Measurements from ENCODE around the gene CEP295NL. TPM values are rescaled to one million over a fixed set of nuclear protein-coding genes. Genes with fewer than 3 reads are reported as not detected.

CEP295NL gene
- total and polyA plus RNA-seq, 2 of the 13 experiments (the other 11 are each of a cell fraction or from before 2014, with no cell fraction given), result not detected

DNA sequence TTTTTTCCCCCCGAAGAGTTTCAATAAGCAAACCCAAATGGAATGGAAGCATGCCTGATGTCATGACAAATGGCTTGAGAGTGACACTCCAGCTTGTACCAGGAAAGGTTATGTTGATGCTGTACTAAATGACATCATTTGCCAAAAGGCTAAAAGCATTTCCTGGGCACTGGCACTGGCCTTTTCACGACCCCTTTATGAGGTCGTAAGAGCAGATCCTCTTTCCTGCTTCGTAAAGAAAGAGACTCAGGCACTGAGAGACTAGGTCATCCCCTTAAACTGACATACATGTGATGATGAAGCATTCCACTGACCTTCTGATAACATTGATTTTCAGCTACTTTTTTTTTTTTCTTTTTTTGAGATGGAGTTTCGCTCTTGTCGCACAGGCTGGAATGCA, 30.5 kb downstream of the CEP295NL start:
- intact Hi-C loops (cut with micrococcal nuclease; ENCODE audit: unreplicated experiment) (no loop called here), in situ Hi-C loops (cut with HindIII; ENCODE audit: extremely low pct_ligation_motif_present, low pct_unique_long_range_greater_than_20kb) (no loop called here)
- Histone ChIP-seq H4K20me1 (ENCODE audit: insufficient read depth, low read length) (no peaks in the 10 kb centered on the region), H3K4me3 (replicated peaks in 1 of 3; ENCODE audit: insufficient read depth in 1 of 3, low read depth in 2 of 3, low read length in 3 of 3) (no peak overlapping the region), H3K4me2 (ENCODE audit: low read depth, low read length) (no peak overlapping the region), H2AFZ (ENCODE audit: low read length) (no peak overlapping the region), H3K36me3 (replicated peaks in 1 of 2; ENCODE audit: control insufficient read depth in 1 of 2, insufficient read depth in 2 of 2, low read length in 2 of 2) (peaks cover 5 to 23% of the 10 kb centered on the region in 2 experiments; a peak in 2 of 5 replicates), H3K4me1 (ENCODE audit: insufficient read depth, low read length) (no peaks in the 10 kb centered on the region), H3K9ac (ENCODE audit: insufficient read depth, low read depth, low read length) (no peak overlapping the region), H3K79me2 (ENCODE audit: insufficient read depth, low read length) (no peaks in the 10 kb centered on the region), H3K27ac (ENCODE audit: extremely low read length, insufficient read depth, low read length) (no peak overlapping the region), H3K27me3 (ENCODE audit: control insufficient read depth in 1 of 2, insufficient read depth in 2 of 2, low read length in 2 of 2) (no peaks in the 10 kb centered on the region), H3K9me3 (ENCODE audit: low read length) (no peaks in the 10 kb centered on the region)
- FAIRE-seq, result peak; percentile 4
- CTCF ChIA-PET (ENCODE audit: low intra/inter-chr PET ratio, low total read pairs), result no interaction called here
- no TSS peak for BruUV-seq (replicated peaks)
- POLR2A ChIA-PET, result no interaction called here
- 90% methylated on average over 6 of the region's 6 CpGs for whole genome bisulfite sequencing (ENCODE audit: low lambda C conversion rate)
- ATAC-seq, result no peak
- TF ChIP-seq RNF2 (conservative IDR thresholded peaks at IDR 0.05; ENCODE audit: low read depth), result no peak
- no peak for TF ChIP-seq ZNF629 (CRISPR knock-in tag; conservative IDR thresholded peaks at IDR 0.05)
- no peak for TF ChIP-seq FOXO1 (CRISPR knock-in tag; IDR thresholded peaks at IDR 0.05)
- no peak for TF ChIP-seq TRIM24 (CRISPR knock-in tag; IDR thresholded peaks at IDR 0.05)
- no peak for TF ChIP-seq RBM22 (optimal IDR thresholded peaks at IDR 0.05; ENCODE audit: low read length)
- TF ChIP-seq ZNF382 (CRISPR knock-in tag; IDR thresholded peaks at IDR 0.05; ENCODE audit: borderline replicate concordance), result no peak
- no peak for TF ChIP-seq CHD2 (IDR thresholded peaks at IDR 0.05; ENCODE audit: low read depth, low read length)
- TF ChIP-seq NFE2 (CRISPR knock-in tag; IDR thresholded peaks at IDR 0.05), result no peak
- TF ChIP-seq ATF7 (IDR thresholded peaks at IDR 0.05), result peak; percentile 62; the same call in 1 of the 2 replicates
- TF ChIP-seq ATF7 (CRISPR knock-in tag; IDR thresholded peaks at IDR 0.05), result no peak
- TF ChIP-seq CREB1 (IDR thresholded peaks at IDR 0.05), result 0 out of 2 replicates have a peak, but pooled peaks have one; percentile 20
- no peak for TF ChIP-seq CREB1 (CRISPR knock-in tag; IDR thresholded peaks at IDR 0.05)
- TF ChIP-seq, protein P1, sequence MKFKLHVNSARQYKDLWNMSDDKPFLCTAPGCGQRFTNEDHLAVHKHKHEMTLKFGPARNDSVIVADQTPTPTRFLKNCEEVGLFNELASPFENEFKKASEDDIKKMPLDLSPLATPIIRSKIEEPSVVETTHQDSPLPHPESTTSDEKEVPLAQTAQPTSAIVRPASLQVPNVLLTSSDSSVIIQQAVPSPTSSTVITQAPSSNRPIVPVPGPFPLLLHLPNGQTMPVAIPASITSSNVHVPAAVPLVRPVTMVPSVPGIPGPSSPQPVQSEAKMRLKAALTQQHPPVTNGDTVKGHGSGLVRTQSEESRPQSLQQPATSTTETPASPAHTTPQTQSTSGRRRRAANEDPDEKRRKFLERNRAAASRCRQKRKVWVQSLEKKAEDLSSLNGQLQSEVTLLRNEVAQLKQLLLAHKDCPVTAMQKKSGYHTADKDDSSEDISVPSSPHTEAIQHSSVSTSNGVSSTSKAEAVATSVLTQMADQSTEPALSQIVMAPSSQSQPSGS (CRISPR knock-in tag; IDR thresholded peaks at IDR 0.05), result no peak
- no peak for TF ChIP-seq ATRX (CRISPR knock-in tag; IDR thresholded peaks at IDR 0.05; ENCODE audit: borderline replicate concordance)
- TF ChIP-seq TBL1XR1 (IDR thresholded peaks at IDR 0.05; ENCODE audit: borderline replicate concordance, low read length, partially characterized antibody), result no peak
- no peak for TF ChIP-seq CBX1 (IDR thresholded peaks at IDR 0.05; ENCODE audit: low read depth)
- no peak for TF ChIP-seq ATF4 (CRISPR knock-in tag; IDR thresholded peaks at IDR 0.05)
- TF ChIP-seq CERS6 (CRISPR knock-in tag; IDR thresholded peaks at IDR 0.05), result no peak
- no peak for DNase-seq (ENCODE audit: low spot score)

Data from HepG2 (cell line).